Middle frontal gyrus (tissue), 1 donor: ENCODE data around the gene ZNF358.

Experiments
- DNase-seq: peaks from one replicate; pipeline ENCODE4 v3.0.0-alpha.2; 2015; ENCODE audit warnings: low spot score; ENCODE audit errors: extremely low spot score

The ZNF358 gene

DNA sequence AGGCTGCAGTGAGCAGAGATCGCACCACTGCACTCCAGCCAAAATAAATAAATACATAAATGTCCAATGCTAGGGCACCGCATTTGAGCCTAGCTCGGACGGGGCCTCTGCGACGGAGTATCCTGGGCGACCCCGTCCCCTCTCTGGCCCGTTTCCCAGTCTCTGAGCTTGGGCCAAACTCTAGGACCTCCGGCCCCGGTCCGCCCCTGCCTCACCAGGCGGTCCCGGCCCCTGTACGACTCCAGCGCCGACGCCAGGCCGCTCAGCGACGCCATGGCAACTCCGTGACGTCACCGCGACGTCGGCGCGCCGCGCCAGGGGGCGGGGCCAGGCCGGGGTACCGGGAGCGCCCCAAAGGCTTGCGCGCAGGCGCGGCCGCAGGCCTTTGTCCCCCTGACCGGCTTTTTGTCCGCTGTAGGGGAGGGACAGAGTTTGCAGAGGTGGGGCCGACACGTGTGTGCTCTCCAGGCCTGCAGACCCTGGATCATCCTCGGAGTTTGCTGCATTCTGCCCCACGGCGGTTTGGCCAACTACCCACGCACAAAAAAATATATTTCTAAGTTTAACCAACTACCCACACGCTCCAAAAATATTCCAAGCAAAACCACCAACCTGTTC, 27.1 kb upstream of the ZNF358 start, which contains the start of gene PEX11G:
Gene PEX11G, minus strand, starts transcription at position 300 of the 618 bp plus-strand sequence. Its CDS starts 25 bp downstream, at position 275.
- DNase-seq, result peak; percentile 89

GRCh38 chr19:7489609-7490044, 26.3 kb upstream of the ZNF358 start:
- DNase-seq, result no peak

GRCh38 chr19:7492142-7492541, 23.8 kb upstream of the ZNF358 start:
- no peak for DNase-seq

GRCh38 chr19:7492558-7492957, 23.3 kb upstream of the ZNF358 start:
- no peak for DNase-seq

DNA sequence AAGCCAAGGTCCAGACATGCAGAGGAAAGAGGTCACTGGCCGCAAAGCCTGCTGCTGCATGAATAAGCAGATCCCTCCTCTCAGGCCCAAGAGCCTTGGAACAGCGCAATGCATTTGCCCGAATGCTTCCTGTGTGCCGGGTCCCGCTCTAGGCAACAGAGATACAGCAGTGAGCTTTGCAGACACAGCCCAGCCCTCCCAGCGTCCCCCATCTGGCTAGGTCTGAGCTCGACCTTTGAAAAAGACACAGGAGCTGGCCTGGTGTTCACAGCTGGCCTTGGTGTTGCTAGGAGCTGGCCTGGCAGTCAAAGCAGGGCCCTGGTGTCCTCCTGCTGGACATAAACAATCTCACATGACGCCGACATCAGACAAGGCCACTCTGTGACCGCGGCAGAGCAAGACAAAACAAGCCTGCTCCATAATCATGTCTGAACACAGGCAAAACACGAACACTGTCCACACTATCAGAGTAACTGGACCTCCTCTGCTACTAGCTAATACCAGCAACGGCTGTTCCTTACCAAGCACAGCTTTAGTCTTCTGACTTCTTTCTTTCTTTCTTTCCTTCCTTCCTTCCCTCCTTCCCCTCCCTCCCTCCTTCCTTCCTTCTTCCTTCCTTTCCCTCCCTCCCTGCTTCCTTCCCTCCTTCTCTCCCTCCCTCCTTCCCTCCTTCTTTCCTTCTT, 21.3 kb upstream of the ZNF358 start:
- peak; percentile 78 for DNase-seq

GRCh38 chr19:7497292-7497691, 18.6 kb upstream of the ZNF358 start:
- DNase-seq, result no peak

DNA sequence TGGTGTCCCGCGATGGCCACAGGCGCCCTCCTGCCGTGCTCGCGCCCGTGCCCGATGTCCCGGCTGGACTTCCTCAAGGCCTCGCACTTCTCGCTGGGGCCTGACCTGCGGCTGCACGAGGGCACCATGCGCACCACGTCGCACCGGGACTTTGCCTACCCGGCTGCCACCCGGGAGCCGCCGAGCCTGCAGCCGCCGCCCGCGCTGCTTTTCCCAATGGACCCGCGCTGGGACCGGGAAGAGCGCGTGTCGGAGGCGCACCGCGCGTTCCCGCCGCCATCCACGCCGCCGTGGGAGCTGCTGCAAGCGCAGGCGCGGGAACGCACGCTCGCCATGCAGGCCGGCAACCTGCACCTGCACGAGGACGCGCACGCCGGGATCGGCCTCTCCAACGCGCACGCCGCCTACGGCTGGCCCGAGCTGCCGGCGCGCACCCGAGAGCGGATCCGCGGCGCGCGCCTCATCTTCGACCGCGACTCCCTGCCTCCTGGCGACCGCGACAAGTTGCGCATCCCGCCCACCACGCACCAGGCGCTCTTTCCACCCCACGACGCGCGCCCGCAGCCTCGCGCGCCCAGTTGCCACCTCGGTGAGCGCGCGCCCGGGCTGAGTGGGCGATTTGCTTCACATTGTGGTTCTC, 15.0 kb upstream of the ZNF358 start:
- DNase-seq, result peak; percentile 81

GRCh38 chr19:7502552-7502951, 13.4 kb upstream of the ZNF358 start:
- no peak for DNase-seq

GRCh38 chr19:7504684-7505083, 11.2 kb upstream of the ZNF358 start:
- no peak for DNase-seq

GRCh38 chr19:7505288-7505681, 10.6 kb upstream of the ZNF358 start:
- DNase-seq, result no peak

DNA sequence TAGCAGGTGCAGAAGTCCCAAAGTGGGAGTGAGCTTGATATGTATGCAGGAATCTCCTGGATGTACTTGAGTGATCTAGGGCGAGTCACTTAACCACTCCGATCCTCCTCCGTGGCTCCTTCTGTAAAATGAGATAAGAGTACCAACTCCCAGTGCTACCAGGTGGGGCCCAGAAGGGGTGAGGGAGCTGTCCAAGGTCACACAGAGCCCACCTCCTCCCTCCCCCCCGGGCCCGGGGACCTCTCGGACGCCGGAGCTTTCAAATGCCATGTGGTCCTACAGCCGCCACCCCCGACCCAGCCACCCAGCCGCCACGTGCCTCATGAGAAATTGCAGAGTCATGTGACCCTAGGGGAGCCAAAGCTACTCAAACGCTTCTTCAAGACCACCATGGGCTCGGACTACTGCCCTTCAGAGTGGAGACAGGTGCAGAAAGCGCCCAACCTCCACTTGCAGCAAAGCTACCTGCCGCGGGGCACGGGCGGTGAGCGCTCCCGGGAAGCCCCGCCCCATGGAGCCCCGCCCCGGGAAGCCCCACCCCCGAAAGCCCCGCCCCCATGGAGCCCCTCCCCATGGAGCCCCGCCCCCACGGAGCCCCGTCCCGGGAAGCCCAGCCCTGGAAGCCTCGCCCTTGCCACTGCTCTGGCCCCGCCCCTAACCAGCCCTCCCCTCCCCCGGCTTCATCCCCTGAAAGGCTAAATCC, 10.1 kb upstream of the ZNF358 start:
- DNase-seq, result no peak

DNA sequence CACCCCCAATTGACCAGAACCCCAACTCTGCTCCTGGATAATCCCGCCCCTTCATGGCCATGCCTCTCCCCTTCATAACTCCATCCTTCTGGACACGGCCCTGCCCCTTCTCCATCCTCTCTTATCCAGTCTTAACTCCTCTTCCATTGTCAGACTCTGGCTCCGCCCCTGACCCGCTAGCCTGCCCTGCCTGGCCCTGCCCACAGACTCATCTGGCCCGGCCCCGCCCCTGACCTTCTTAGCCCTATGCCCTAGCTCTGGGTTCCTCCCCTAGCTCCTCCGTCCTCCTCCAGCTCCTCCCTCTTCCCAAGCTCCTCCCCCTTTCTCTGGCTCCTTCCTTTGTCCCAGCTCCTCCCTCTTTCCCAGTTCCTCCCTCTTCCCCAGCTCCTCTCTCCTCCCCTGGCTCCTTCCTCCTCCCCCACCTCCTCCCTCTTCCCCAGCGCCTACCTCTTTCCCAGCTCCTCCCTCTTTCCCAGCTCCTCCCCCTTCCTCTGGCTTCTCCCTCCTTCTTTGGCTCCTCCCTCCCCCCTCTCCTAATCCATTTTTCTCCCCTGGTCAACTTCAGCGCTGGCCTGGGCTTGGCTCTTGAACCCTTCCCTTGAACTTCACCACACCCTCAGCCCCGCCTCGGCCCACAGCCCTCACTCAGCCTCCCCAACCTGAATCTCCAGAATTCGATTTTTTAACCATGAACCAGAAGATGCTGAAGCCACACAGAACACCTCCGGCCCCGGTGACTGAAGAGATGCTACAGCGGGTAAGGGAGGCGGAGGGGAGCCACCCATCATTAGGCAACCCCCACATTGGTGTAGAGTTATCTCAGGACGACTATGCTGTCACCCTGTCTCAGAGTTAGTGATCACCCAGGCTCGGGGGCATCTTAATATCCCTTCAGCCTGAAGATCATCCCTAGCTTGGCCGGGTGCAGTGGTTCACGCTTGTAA, 9.2 kb upstream of the ZNF358 start:
- no peak for DNase-seq

- DNase-seq, result no peak
These were observed 8.0 kb upstream of the ZNF358 start for GRCh38 chr19:7507884-7508283.

DNA sequence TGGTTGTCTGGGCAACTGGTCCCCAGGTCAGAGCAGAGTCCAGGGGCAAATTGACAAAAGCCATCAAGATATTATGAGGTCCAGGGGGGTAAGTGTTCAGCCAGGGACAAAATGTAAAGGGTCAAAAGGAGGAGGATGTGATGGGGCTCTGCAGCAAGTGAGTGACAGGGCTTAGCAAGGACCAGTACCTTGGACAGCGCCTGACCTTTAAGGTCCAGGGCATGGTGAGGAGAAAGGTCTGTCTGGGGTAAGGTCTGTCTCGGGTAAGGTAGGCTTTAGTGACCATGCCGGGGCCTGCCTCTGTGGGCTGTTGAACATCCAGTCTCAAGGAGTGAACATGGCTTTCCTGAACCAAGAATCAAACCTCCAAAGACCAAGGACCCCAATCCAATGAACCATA, 6.3 kb upstream of the ZNF358 start:
- no peak for DNase-seq

- DNase-seq, result no peak
These were observed 3.5 kb upstream of the ZNF358 start for GRCh38 chr19:7512400-7512851.

DNA sequence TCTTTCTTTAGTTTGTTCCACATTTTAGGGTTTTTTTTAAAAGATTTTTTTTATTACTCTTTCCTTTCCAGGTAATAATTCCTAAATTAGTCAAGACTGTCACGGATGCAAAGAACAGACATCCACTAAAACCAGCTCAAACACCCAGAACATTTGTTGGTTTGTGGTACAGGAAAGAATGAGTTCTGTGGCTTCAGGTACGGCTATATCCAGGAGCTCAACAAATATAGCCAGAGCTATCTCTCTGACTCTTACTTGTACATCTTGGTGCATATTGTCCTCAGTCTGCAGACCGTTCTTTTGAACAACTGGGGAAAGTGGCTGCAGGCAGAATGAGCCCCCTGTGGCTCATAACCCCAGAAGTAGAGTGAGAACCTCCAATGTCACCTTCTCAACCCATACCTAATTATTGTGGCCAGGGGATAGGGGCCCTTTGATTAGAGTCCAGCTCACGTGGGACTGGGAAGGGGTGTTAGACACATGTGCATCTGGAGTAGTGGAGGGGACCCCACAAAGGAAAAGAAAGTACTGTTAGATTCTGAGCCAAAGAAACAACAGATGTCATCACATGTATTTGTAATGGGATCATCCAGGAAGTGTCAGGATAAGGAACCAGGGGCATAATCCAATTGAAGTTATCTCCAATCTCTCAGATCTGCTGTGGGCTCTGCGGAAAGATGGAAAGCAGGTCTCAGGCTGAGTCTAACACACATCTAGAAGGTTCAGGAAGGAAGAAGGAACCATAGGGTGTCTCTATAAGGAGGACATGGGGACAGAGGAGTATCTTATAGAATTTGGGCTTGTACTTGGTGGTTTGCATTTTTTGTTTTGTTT, 1.9 kb upstream of the ZNF358 start:
- no peak for DNase-seq

- DNase-seq, result no peak
These were observed 726 bp upstream of the ZNF358 start for GRCh38 chr19:7515110-7515644.

DNA sequence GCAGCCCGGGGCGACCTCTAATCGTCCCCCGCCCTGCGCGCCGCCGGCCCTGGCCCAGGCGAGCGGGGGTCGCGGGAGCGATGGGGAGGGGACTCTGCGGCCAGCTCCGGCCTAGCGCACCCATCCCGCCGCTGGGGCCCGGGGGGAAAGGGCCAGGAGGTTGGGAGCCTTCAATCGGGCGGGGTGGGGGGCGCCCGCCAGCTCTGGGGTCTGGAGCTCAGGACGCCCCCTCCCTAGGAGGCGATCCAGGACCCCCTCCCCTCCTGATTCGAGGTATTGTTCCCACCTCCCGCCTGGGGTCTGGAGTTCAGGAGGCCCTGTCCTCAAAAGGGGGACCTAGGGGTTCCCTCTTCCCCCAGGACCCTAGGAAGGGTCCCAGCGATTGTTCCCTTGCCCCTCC, 430 bp downstream of the ZNF358 start:
- no peak for DNase-seq

- no peak for DNase-seq
These were observed 975 bp downstream of the ZNF358 start for GRCh38 chr19:7516878-7517277.
